ENCODE results near the gene AUNIP. TPM values are rescaled to one million over a fixed set of nuclear protein-coding genes. Genes with fewer than 3 reads are reported as not detected.

AUNIP gene
- total RNA-seq, 1 experiment from 2014 or later, result 12.1 TPM

- H3K36me3 ChIP-seq (ENCODE audit: control insufficient read depth in 1 of 2, insufficient read depth in 2 of 2, low read length in 2 of 2), result no peaks in the 10 kb centered on the region
- H2AFZ ChIP-seq (ENCODE audit: low read depth, low read length, poor library complexity, severe bottlenecking), result no peak overlapping the region
- H3K4me1 ChIP-seq (ENCODE audit: control insufficient read depth in 1 of 2, insufficient read depth in 2 of 2, low read length in 2 of 2), result peaks cover 5 to 13% of the 10 kb centered on the region in 2 experiments; a peak in 3 of 4 replicates
- TF ChIP-seq CBX3 (IDR thresholded peaks at IDR 0.05; ENCODE audit: low read depth) (no peak), ZNF274 (IDR thresholded peaks at IDR 0.05; ENCODE audit: low read depth, low read length) (no peak), EZH2phosphoT487 (IDR thresholded peaks at IDR 0.05; ENCODE audit: borderline replicate concordance) (no peak), EGR1 (IDR thresholded peaks at IDR 0.05; ENCODE audit: low read depth) (no peak), EZH2 (IDR thresholded peaks at IDR 0.05) (no peak), YY1 (IDR thresholded peaks at IDR 0.05; ENCODE audit: extremely low read depth, insufficient replicate concordance, low read depth, low read length) (no peak), POLR2A (IDR thresholded peaks at IDR 0.05; ENCODE audit: borderline replicate concordance, extremely low read depth, insufficient read depth, insufficient read length) (no peak), MAX (IDR thresholded peaks at IDR 0.05) (no peak), ZBTB33 (IDR thresholded peaks at IDR 0.05; ENCODE audit: extremely low read depth, insufficient replicate concordance, low read length) (no peak), CEBPB (IDR thresholded peaks at IDR 0.05; ENCODE audit: low read depth) (no peak), REST (IDR thresholded peaks at IDR 0.05; ENCODE audit: low read depth) (no peak), TCF7L2 (IDR thresholded peaks at IDR 0.05; ENCODE audit: borderline replicate concordance, extremely low read depth, insufficient read depth, insufficient read length) (no peak), ZFX (IDR thresholded peaks at IDR 0.05) (no peak), ATF3 (IDR thresholded peaks at IDR 0.05) (no peak), RAD21 (IDR thresholded peaks at IDR 0.05; ENCODE audit: low read depth) (no peak), SRF (IDR thresholded peaks at IDR 0.05; ENCODE audit: low read depth) (no peak), ELF1 (IDR thresholded peaks at IDR 0.05; ENCODE audit: borderline replicate concordance, low read depth) (no peak), SP1 (IDR thresholded peaks at IDR 0.05; ENCODE audit: low read depth) (no peak), CTCF (IDR thresholded peaks at IDR 0.05 in 2 of 3, conservative IDR thresholded peaks at IDR 0.05 in 1 of 3; ENCODE audit: borderline replicate concordance in 1 of 3, insufficient read depth in 1 of 3, low read depth in 2 of 3, low read length in 2 of 3) (no peak), SIN3A (IDR thresholded peaks at IDR 0.05; ENCODE audit: low read depth) (no peak)
- ChIA-PET CTCF (interaction anchor here (1.5 kb wide), 1 partner anchor 16 kb away, joined by 3 read pairs; no protein-coding TSS in a partner anchor), POLR2A (no interaction called here), RAD21 (ENCODE audit: low non-redundant PET in 1 of 2, low total read pairs in 2 of 2, uncharacterized antibody in 2 of 2, unreplicated experiment in 2 of 2) (no interaction called here)
- no peak overlapping the region for H3K9ac ChIP-seq (ENCODE audit: low read length)
- H3K4me2 ChIP-seq (ENCODE audit: low read length), result no peak overlapping the region
- H3K9me2 ChIP-seq (ENCODE audit: insufficient read depth), result no peaks in the 10 kb centered on the region
- no peaks in the 10 kb centered on the region for H3K27me3 ChIP-seq (ENCODE audit: insufficient read depth, low read length)
- no peaks in the 10 kb centered on the region for H4K20me1 ChIP-seq (ENCODE audit: insufficient read depth)
- intact Hi-C loops (cut with micrococcal nuclease), result no loop called here
- DNase-seq (ENCODE audit: low read depth, low spot score) (no peak), ATAC-seq (no peak)
- BruUV-seq (replicated peaks), result TSS peak; percentile 43
- H3K79me2 ChIP-seq (ENCODE audit: insufficient read depth, low read length), result no peaks in the 10 kb centered on the region
- H3K4me3 ChIP-seq (replicated peaks in 1 of 2; ENCODE audit: low read depth in 1 of 2, low read length in 2 of 2), result no peak overlapping the region
- H3K27ac ChIP-seq (ENCODE audit: low read depth, low read length), result no peak overlapping the region
- no peaks in the 10 kb centered on the region for H3K9me3 ChIP-seq (ENCODE audit: control insufficient read depth in 1 of 2, insufficient read depth in 1 of 2, low read depth in 1 of 2, low read length in 2 of 2)
Measured at GRCh38 chr1:25802915-25803314, 56.3 kb downstream of the AUNIP start.

All from HCT116 (cell line).